PC-3 (cell line): ENCODE measurements around the gene SUSD4. TPM values are rescaled to one million over a fixed set of nuclear protein-coding genes. Genes with fewer than 3 reads are reported as not detected.

Experiments used
- ATAC-seq: fragments of 200-7000 bp; cut with Tn5 transposase; 2 replicates; pipeline ENCODE4 v1.9.1; 2020; ENCODE audit warnings: mild to moderate bottlenecking, moderate library complexity
- BruUV-seq: library from RNA; stranded (reverse); fragments of 400-500 nt; replicated peaks from 2 replicates; lab custom pipeline; 2021; lab: Mats Ljungman, UMichigan
- CTCF ChIA-PET: fragments of 300-600 bp; sonication (Branson Sonifier 250); formaldehyde crosslinking; loops from one replicate; lab custom pipeline; 2022; ENCODE audit warnings: antibody characterized with exemption; lab: Charles Lee
- POLR2A ChIA-PET: fragments of 300-600 bp; sonication (Branson Sonifier 250); formaldehyde crosslinking; loops from one replicate; lab custom pipeline; 2022; ENCODE audit warnings: antibody characterized with exemption; ENCODE audit not compliant: unreplicated experiment; lab: Charles Lee
- DNase-seq: peaks from one replicate; pipeline ENCODE4 v3.0.0-alpha.2; 2015
- H2AFZ ChIP-seq: fragments of 300-600 bp; sonication (generic); 2 replicates; pipeline ENCODE4 v1.6.0; 2016; ENCODE audit warnings: antibody characterized with exemption, low read length
- H3F3A ChIP-seq: fragments of 300-600 bp; sonication (generic); one replicate; pipeline ENCODE4 v1.6.0; 2017; ENCODE audit warnings: antibody characterized with exemption, low read length, control low read depth, mild to moderate bottlenecking; ENCODE audit not compliant: unreplicated experiment
- H3K27ac ChIP-seq: fragments of 300-600 bp; sonication (generic); 2 replicates; pipeline ENCODE4 v1.5.1; 2016; ENCODE audit warnings: mild to moderate bottlenecking, low read length
- H3K27me3 ChIP-seq: fragments of 300-600 bp; sonication (generic); 2 replicates; pipeline ENCODE4 v1.6.1; 2016; ENCODE audit warnings: low read length, mixed read lengths
- H3K36me3 ChIP-seq: fragments of 300-600 bp; sonication (generic); 2 replicates; pipeline ENCODE4 v1.6.1; 2016; ENCODE audit warnings: low read depth, mixed run types, low read length, mixed read lengths
- H3K4me1 ChIP-seq: fragments of 300-600 bp; sonication (generic); 2 replicates; pipeline ENCODE4 v1.5.1; 2016; ENCODE audit warnings: low read length; ENCODE audit not compliant: insufficient read depth
- H3K4me2 ChIP-seq: fragments of 300-600 bp; sonication (generic); 2 replicates; pipeline ENCODE4 v1.6.0; 2016; ENCODE audit warnings: low read length
- H3K4me3 ChIP-seq: fragments of 300-600 bp; sonication (generic); 2 replicates; pipeline ENCODE4 v1.5.1; 2016; ENCODE audit warnings: mild to moderate bottlenecking, low read length, mixed read lengths
- H3K79me2 ChIP-seq: fragments of 300-600 bp; sonication (generic); 2 replicates; pipeline ENCODE4 v1.6.1; 2017; ENCODE audit warnings: low read length, mixed read lengths
- H3K9ac ChIP-seq: fragments of 300-600 bp; sonication (generic); 2 replicates; pipeline ENCODE4 v1.6.0; 2016; ENCODE audit warnings: mild to moderate bottlenecking, low read length
- H3K9me2 ChIP-seq: fragments of 300-600 bp; sonication (generic); replicated peaks from 2 replicates; pipeline ENCODE4 v1.6.1; 2016; ENCODE audit warnings: mixed run types, low read length, mixed read lengths
- H3K9me3 ChIP-seq: fragments of 300-600 bp; sonication (generic); 2 replicates; pipeline ENCODE4 v1.6.1; 2016; ENCODE audit warnings: low read length, mixed read lengths
- H4K20me1 ChIP-seq: fragments of 300-600 bp; sonication (generic); 2 replicates; pipeline ENCODE4 v1.6.1; 2016; ENCODE audit warnings: low read length, mixed read lengths
- CTCF ChIP-seq: fragments of 300-600 bp; sonication (generic); conservative IDR thresholded peaks from 2 replicates; pipeline ENCODE4 v1.5.1; 2017; ENCODE audit warnings: antibody characterized with exemption, low read depth, mild to moderate bottlenecking, low read length
- EZH2 ChIP-seq: fragments of 300-600 bp; sonication (generic); IDR thresholded peaks from one replicate; pipeline ENCODE4 v1.6.1; 2017; ENCODE audit warnings: antibody characterized with exemption, mild to moderate bottlenecking, low read length; ENCODE audit not compliant: unreplicated experiment
- EZH2phosphoT487 ChIP-seq: fragments of 300-600 bp; sonication (generic); IDR thresholded peaks from 2 replicates; pipeline ENCODE4 v1.6.1; 2018; ENCODE audit warnings: mild to moderate bottlenecking, antibody characterized with exemption, low read length, borderline replicate concordance
- intact Hi-C: fragments of 100-400 bp; cut with micrococcal nuclease; formaldehyde crosslinking; loops from 2 replicates; pipeline ENCODE4 v1.9.0; 2023
- total RNA-seq: library from RNA; depleted of rRNA; stranded (reverse); fragments of >200 nt; gene quantifications from 2 replicates; pipeline ENCODE4 v1.2.3, GENCODE V29; 2014

SUSD4 gene
- total RNA-seq, 1 experiment from 2014 or later: 5.2 TPM

GRCh38 chr1:223349241-223349640, 14.7 kb downstream of the SUSD4 start:
- H3F3A ChIP-seq: no peaks in the 10 kb centered on the region
- no peaks in the 10 kb centered on the region for H3K9me2 ChIP-seq
- ATAC-seq: no peak
- ChIA-PET POLR2A (no interaction called here), CTCF (no interaction called here)
- no peaks in the 10 kb centered on the region for H3K4me1 ChIP-seq
- no peak overlapping the region for H2AFZ ChIP-seq
- intact Hi-C loops: no loop called here
- H3K4me2 ChIP-seq: no peak overlapping the region
- DNase-seq: no peak
- no peak overlapping the region for H3K9ac ChIP-seq
- no peak for TF ChIP-seq EZH2
- no peak for TF ChIP-seq CTCF
- TF ChIP-seq EZH2phosphoT487: no peak
- H3K9me3 ChIP-seq: no peaks in the 10 kb centered on the region
- H3K27ac ChIP-seq: no peak overlapping the region
- no peak overlapping the region for H3K4me3 ChIP-seq
- no peaks in the 10 kb centered on the region for H3K79me2 ChIP-seq
- H4K20me1 ChIP-seq: no peaks in the 10 kb centered on the region
- BruUV-seq: no TSS peak
- peaks cover 59% of the 10 kb centered on the region for H3K27me3 ChIP-seq
- no peaks in the 10 kb centered on the region for H3K36me3 ChIP-seq

GRCh38 chr1:223348439-223348838, 15.5 kb downstream of the SUSD4 start:
- H3F3A ChIP-seq: no peaks in the 10 kb centered on the region
- no TSS peak for BruUV-seq
- ChIA-PET POLR2A (no interaction called here), CTCF (no interaction called here)
- H3K4me3 ChIP-seq: no peak overlapping the region
- H3K4me2 ChIP-seq: no peak overlapping the region
- H3K4me1 ChIP-seq: no peaks in the 10 kb centered on the region
- TF ChIP-seq CTCF (no peak), EZH2 (no peak), EZH2phosphoT487 (no peak)
- DNase-seq (no peak), ATAC-seq (no peak)
- H3K79me2 ChIP-seq: no peaks in the 10 kb centered on the region
- H4K20me1 ChIP-seq: no peaks in the 10 kb centered on the region
- peaks cover 59% of the 10 kb centered on the region for H3K27me3 ChIP-seq
- no peaks in the 10 kb centered on the region for H3K9me3 ChIP-seq
- no peak overlapping the region for H2AFZ ChIP-seq
- no peak overlapping the region for H3K27ac ChIP-seq
- no peaks in the 10 kb centered on the region for H3K36me3 ChIP-seq
- intact Hi-C loops: no loop called here
- H3K9ac ChIP-seq: no peak overlapping the region
- H3K9me2 ChIP-seq: no peaks in the 10 kb centered on the region

GRCh38 chr1:223347583-223347982, 16.4 kb downstream of the SUSD4 start:
- H3K27me3 ChIP-seq: peaks cover 54% of the 10 kb centered on the region
- intact Hi-C loops: no loop called here
- no peaks in the 10 kb centered on the region for H3K4me1 ChIP-seq
- POLR2A ChIA-PET: no interaction called here
- H3K4me2 ChIP-seq: no peak overlapping the region
- BruUV-seq: no TSS peak
- no peak overlapping the region for H3K4me3 ChIP-seq
- no peaks in the 10 kb centered on the region for H3K9me2 ChIP-seq
- TF ChIP-seq EZH2 (no peak), EZH2phosphoT487 (no peak), CTCF (no peak)
- CTCF ChIA-PET: no interaction called here
- no peaks in the 10 kb centered on the region for H3F3A ChIP-seq
- no peaks in the 10 kb centered on the region for H3K9me3 ChIP-seq
- DNase-seq (no peak), ATAC-seq (no peak)
- H4K20me1 ChIP-seq: no peaks in the 10 kb centered on the region
- no peaks in the 10 kb centered on the region for H3K36me3 ChIP-seq
- no peak overlapping the region for H3K27ac ChIP-seq
- no peak overlapping the region for H2AFZ ChIP-seq
- H3K9ac ChIP-seq: no peak overlapping the region
- H3K79me2 ChIP-seq: no peaks in the 10 kb centered on the region
